GM21528 (cell line): ENCODE data around the gene ERFL.
"Not testable (repeated sequence)": the region's sequence is repeated elsewhere in the genome, so short reads cannot be mapped to it uniquely, and the experiment has no call there.

Source experiments
- ATAC-seq: cut with Tn5 transposase; IDR thresholded peaks from one replicate; pipeline ENCODE4 v1.9.1; 2021; ENCODE audit warnings: mild to moderate bottlenecking, moderate library complexity; ENCODE audit not compliant: unreplicated experiment, low FRiP score

Gene ERFL

DNA sequence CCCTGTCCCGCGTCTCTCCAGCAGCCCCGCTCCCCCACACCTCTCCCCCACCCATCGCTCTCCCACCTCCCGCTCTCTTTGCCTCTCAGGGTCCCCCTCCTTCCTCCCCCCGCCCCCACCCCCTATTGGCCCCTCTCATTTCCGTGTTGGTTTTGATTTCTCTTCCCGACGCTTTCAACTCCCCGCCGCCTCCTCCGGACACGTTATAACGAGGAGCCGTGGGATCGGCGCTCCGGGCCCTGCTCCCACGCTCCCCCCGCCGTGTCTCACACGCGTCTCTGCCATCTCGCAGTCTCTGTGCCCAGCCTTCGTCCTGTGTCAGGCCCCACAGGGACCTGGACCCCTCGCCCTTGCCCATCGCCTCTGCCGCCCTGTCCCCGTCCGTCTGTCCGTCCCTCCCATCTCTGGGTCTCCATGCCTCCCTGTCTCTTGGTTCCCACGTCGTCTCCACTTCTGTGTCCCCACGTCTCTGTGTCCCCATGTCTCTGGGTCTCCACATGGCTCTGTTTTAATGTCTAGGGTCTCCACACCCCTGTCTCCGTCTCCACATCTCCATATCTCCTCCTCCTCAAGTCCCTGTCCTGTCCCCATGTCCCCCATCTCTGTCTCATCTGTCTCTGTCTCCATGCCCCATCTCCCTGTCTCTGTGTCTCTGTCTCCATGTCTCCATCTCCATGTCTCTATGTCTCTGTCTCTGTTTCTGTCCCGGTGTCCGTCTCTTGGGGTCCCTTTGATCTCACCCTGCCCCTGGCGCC, 13.1 kb downstream of the ERFL start:
- ATAC-seq, result no peak

- not testable (repeated sequence) for ATAC-seq
These were observed 13.8 kb downstream of the ERFL start for GRCh38 chr19:41914424-41914834.

DNA sequence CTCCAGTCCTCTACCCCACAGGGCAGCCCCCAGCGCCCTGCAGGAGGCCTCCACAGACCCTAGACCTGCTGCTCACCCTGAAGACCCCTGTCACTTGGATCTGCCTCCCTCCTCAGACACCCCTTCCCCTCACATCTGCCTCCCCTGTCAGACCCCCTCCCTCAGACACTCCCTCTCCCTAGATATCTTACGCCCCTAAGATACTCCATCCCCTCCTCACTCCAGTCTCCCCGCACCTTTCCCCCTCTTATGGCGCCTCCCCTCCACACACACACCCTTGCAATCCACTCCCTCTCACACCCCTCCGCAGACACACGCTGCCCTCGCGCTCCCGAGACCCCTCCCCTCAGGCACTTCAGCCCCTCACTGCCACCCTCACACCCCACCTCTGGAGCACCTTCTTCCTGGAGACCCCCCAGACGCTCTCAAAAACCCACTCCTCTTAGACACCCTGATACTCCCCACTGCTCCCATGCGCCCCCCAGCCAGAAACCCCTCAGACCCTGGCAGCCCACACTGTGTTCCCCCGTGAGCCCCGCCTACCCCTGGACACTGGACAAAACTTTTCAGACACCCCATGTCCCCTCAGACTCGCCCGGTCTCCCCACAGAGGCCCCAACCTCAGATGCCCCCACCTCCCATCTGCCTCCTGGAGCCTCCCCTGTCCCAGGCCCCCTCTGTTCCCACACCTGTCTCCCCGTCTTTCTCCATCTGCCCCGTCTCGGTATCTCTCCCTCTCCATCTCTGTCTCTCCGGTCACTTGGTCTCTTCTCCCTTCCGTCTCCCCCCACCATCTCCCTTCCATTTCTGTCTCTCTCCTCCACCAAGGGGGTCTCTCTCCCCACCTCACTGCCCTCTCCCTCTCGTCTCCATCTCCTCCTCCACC, 14.5 kb downstream of the ERFL start:
- ATAC-seq, result no peak

DNA sequence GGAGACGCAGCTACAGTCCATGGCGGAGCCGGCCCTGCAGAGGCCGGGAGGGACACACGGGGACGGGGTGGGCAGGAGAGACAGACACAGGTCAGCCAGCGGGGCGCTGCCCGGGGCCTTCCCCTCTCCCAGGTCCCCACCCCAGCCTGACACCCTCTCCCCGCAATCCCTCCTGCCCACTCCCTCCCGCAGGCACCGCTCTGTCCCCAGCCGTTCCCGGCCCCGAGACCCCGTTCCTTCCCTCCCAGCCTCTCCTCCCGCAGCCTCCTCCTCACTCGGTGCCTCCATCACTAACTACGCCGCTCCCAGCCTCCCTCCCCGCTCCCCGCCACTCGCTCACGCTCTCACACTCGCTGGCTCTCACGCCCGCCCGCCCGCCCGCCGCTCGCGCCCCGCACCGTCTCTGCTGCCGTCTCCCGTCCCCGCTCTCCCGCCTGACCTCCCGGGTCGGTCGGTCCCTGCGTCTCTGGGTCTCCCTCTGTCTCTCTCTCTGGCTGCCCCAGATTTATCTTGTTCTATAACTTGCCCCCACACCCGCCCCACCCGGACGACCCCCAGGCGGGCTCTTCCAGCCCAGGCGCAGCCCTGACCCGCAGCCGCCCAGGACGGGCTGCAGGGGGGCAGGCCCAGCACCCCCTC, 15.2 kb downstream of the ERFL start:
- ATAC-seq, result no peak

- no peak for ATAC-seq
These were observed 16.1 kb downstream of the ERFL start for GRCh38 chr19:41911889-41912731.

GRCh38 chr19:41910992-41911888, 17.0 kb downstream of the ERFL start:
- ATAC-seq, result no peak

GRCh38 chr19:41910240-41910991, 17.8 kb downstream of the ERFL start:
- no peak for ATAC-seq

- ATAC-seq, result no peak
These were observed 18.5 kb downstream of the ERFL start for GRCh38 chr19:41909706-41910105.

GRCh38 chr19:41908724-41909464, 19.4 kb downstream of the ERFL start:
- no peak for ATAC-seq

GRCh38 chr19:41907994-41908615, 20.1 kb downstream of the ERFL start:
- ATAC-seq, result no peak

DNA sequence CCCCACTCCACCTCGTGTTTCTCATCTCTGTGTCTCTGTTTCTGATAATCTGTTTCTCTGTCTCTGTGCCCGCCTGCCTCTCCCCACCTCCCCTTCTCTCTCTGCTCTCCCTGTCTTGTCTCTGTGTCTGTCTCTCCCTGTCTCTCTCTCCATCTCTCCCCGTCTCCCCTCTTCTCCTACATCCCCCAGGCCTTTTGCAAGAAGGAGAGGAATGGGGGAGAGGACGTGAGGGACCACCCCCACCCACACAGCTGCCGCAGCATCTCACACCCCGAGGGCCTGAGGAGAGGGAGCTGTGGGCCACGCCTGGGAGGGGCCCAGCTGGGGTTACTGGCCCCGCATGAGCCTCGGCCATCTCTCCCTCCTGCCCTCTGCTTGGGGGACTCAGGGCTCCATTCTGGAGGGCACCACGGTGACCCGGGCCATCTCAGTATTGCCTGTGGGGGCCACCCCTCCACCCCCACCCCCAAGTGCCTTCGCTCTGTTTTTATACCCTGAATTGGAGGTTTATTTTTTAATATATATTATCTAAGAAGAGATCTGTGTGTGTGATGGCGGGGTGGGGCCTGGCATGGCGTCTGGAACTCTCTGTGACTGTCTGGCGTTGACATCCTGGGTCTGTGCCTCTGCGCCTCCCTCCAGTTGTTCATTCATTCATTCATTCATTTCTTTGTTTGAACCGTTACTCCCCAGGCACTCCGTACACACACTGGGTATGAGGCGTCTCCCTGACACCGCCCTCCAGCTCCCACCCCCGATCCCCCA, 21.2 kb downstream of the ERFL start:
- ATAC-seq, result no peak

GRCh38 chr19:41906271-41906670, 22.0 kb downstream of the ERFL start:
- ATAC-seq, result no peak

DNA sequence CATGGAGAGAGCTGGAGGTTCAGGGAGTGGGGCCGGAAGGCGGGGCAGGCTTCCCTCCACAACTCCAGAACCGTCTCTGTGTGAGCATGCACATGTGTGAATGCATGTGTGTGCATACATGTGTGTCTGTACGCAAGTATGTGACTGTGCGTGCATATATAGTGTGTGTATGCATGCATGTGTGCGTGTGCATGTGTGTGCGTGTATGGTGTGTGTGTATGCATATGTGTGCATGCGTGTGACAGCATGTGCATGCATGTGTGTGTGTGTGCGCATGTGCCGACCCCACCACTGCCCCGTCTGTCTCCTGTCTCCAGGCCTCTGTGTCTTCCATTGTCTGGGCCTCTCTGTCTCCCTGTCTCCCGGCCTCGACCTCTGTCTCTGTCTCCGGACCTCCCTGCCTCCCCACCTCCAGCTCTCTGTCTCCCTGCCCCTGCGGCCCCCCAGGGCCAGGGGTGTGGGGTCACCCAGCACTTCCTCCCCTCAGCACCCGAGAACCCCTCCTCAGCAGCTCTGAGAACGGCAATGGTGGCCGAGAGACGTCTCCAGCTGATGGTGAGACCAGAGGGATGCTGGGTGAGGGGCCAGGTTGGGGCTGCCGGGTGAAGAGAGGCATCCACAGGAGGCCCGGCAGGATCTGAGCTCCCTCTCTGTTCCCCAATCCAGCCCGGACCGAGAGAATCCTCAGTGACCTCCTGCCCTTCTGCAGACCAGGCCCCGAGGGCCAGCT, 22.8 kb downstream of the ERFL start:
- no peak for ATAC-seq

GRCh38 chr19:41904118-41904870, 24.0 kb downstream of the ERFL start:
- no peak for ATAC-seq

- no peak for ATAC-seq
These were observed 24.9 kb downstream of the ERFL start for GRCh38 chr19:41903193-41903953.
